OCI-LY3 (cell line): ENCODE measurements around the gene SMIM23.

Source experiments
- H2AFZ ChIP-seq: fragments of 200-600, 300-600 bp; shearing (Covaris generic); 2 replicates; pipeline ENCODE4 v1.6.0; 2014; ENCODE audit warnings: antibody characterized with exemption, low read depth, low read length
- H3K27ac ChIP-seq: fragments of 200-600, 300-600 bp; sonication (generic); 2 replicates; pipeline ENCODE4 v1.5.1; 2014; ENCODE audit warnings: mild to moderate bottlenecking, low read length, moderate library complexity, mixed read lengths
- H3K27me3 ChIP-seq: fragments of 200-600, 300-600 bp; sonication (generic); 2 replicates; pipeline ENCODE4 v1.6.1; 2014; ENCODE audit warnings: low read depth, low read length, mixed read lengths
- H3K36me3 ChIP-seq: fragments of 200-600, 300-600 bp; sonication (generic); replicated peaks from 2 replicates; pipeline ENCODE3; 2014; ENCODE audit warnings: low read depth, low read length, mixed read lengths
- H3K4me1 ChIP-seq: fragments of 300-600, 200-600 bp; sonication (generic); 2 replicates; pipeline ENCODE4 v1.6.1; 2014; ENCODE audit warnings: low read length, mixed read lengths
- H3K4me2 ChIP-seq: fragments of 200-600, 300-600 bp; sonication (generic); 2 replicates; pipeline ENCODE4 v1.6.1; 2014; ENCODE audit warnings: low read length, mixed read lengths
- H3K4me3 ChIP-seq: fragments of 300-600, 200-600 bp; sonication (generic); 2 replicates; pipeline ENCODE4 v1.5.1; 2014; ENCODE audit warnings: antibody characterized with exemption, mild to moderate bottlenecking, low read length, moderate library complexity
- H3K79me2 ChIP-seq: fragments of 300-600, 200-600 bp; shearing (Covaris generic); 2 replicates; pipeline ENCODE4 v1.6.1; 2014; ENCODE audit warnings: mild to moderate bottlenecking, low read length, mixed read lengths
- H3K9ac ChIP-seq: fragments of 300-600, 200-600 bp; shearing (Covaris generic); 2 replicates; pipeline ENCODE4 v1.6.0; 2014; ENCODE audit warnings: mild to moderate bottlenecking, low read length, moderate library complexity
- H3K9me3 ChIP-seq: fragments of 200-600, 300-600 bp; shearing (Covaris generic); 2 replicates; pipeline ENCODE4 v1.6.1; 2014; ENCODE audit warnings: low read length, mixed read lengths; ENCODE audit not compliant: insufficient read depth
- H4K20me1 ChIP-seq: fragments of 200-600, 300-600 bp; sonication (generic); 2 replicates; pipeline ENCODE4 v1.6.1; 2016; ENCODE audit warnings: low read length, mixed read lengths; ENCODE audit not compliant: insufficient read depth
- EZH2phosphoT487 ChIP-seq: fragments of 200-600 bp; shearing (Covaris generic); IDR thresholded peaks from 2 replicates; pipeline ENCODE4 v1.6.1; 2018; ENCODE audit warnings: antibody characterized with exemption, mixed run types, low read depth
- TF ChIP-seq, protein P1 (sequence below): fragments of 200-600, 300-600 bp; sonication (generic); IDR thresholded peaks from 2 replicates; pipeline ENCODE4 v1.5.1; 2014; ENCODE audit warnings: antibody characterized with exemption, low read length, low read depth

The SMIM23 gene

DNA sequence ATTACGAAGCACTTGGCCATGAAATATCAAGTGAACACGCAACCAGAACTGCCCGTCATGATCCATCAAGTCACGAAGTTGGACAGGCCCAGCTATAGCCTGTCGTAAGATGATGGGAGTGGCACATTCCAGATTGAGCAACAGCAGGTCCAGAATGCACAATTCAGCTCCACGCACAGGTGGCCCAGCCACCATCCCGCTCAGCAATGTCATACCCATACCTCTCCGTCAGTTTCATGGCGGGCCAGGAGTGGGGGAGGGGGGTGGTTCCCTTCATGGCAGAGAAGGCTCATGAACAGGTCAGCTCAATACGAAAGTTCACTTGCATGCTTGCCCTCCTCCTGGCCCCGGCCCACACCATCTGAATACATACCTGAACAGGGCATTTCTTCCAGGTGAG is 34.9 kb downstream of the SMIM23 start:
- H3K4me1 ChIP-seq: no peaks in the 10 kb centered on the region
- H3K4me2 ChIP-seq: no peak overlapping the region
- no peaks in the 10 kb centered on the region for H3K36me3 ChIP-seq
- no peak overlapping the region for H3K9ac ChIP-seq
- no peak overlapping the region for H2AFZ ChIP-seq
- no peaks in the 10 kb centered on the region for H3K27me3 ChIP-seq
- TF ChIP-seq, protein P1, sequence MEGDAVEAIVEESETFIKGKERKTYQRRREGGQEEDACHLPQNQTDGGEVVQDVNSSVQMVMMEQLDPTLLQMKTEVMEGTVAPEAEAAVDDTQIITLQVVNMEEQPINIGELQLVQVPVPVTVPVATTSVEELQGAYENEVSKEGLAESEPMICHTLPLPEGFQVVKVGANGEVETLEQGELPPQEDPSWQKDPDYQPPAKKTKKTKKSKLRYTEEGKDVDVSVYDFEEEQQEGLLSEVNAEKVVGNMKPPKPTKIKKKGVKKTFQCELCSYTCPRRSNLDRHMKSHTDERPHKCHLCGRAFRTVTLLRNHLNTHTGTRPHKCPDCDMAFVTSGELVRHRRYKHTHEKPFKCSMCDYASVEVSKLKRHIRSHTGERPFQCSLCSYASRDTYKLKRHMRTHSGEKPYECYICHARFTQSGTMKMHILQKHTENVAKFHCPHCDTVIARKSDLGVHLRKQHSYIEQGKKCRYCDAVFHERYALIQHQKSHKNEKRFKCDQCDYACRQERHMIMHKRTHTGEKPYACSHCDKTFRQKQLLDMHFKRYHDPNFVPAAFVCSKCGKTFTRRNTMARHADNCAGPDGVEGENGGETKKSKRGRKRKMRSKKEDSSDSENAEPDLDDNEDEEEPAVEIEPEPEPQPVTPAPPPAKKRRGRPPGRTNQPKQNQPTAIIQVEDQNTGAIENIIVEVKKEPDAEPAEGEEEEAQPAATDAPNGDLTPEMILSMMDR: no peak
- no peak for TF ChIP-seq EZH2phosphoT487
- H3K9me3 ChIP-seq: no peaks in the 10 kb centered on the region
- no peaks in the 10 kb centered on the region for H3K79me2 ChIP-seq
- no peak overlapping the region for H3K4me3 ChIP-seq
- H3K27ac ChIP-seq: no peak overlapping the region
- H4K20me1 ChIP-seq: no peaks in the 10 kb centered on the region

DNA sequence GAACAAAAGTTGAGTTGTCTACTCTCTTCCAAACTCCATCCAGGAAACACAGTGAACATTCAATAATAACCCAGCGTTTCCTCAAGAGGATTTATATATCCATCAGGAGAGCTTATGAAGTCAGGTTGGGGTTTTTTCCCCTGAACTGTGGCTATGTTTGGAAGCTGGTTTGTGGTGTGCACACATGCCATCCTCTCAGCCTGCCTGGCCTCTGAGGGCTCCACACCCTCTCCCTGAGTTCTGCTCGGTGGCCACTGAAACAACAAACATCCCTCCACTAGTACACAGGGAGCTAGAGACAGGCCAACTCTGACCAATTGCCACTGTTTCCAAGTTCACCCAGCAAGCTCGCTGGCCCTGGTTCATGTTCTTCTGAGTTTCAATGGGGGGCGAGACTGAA is 35.7 kb downstream of the SMIM23 start:
- Histone ChIP-seq H3K4me3 (no peak overlapping the region), H3K79me2 (no peaks in the 10 kb centered on the region), H2AFZ (no peak overlapping the region), H3K4me1 (no peaks in the 10 kb centered on the region), H3K36me3 (no peaks in the 10 kb centered on the region), H3K9ac (no peak overlapping the region), H3K27me3 (no peaks in the 10 kb centered on the region), H4K20me1 (no peaks in the 10 kb centered on the region), H3K4me2 (no peak overlapping the region), H3K27ac (no peak overlapping the region), H3K9me3 (no peaks in the 10 kb centered on the region)
- no peak for TF ChIP-seq EZH2phosphoT487
- TF ChIP-seq, protein P1: no peak

DNA sequence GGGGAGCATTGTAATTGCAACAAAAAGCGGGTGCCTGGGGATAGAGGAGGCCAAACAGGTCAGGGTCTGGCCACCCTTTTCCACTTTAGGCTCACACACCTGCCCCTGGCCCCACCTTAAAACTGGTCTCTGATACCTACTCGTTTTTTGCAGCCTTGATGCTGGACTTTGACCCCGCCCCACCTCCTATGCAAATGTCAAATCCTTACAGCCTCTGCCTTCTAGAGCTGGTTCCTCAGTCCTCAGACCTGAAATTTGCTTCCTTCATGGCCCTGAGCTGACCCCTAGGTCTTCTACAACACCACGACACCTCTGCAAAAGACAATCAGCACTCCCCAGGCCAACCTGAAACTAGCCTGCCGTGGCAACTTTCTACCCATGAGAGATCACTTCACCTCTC is 37.7 kb downstream of the SMIM23 start:
- Histone ChIP-seq H3K4me2 (no peak overlapping the region), H3K79me2 (no peaks in the 10 kb centered on the region), H3K9me3 (no peaks in the 10 kb centered on the region), H3K27ac (no peak overlapping the region), H3K27me3 (no peaks in the 10 kb centered on the region), H4K20me1 (no peaks in the 10 kb centered on the region), H2AFZ (no peak overlapping the region), H3K4me3 (no peak overlapping the region), H3K36me3 (no peaks in the 10 kb centered on the region), H3K4me1 (no peaks in the 10 kb centered on the region), H3K9ac (no peak overlapping the region)
- TF ChIP-seq, protein P1: no peak
- TF ChIP-seq EZH2phosphoT487: no peak

DNA sequence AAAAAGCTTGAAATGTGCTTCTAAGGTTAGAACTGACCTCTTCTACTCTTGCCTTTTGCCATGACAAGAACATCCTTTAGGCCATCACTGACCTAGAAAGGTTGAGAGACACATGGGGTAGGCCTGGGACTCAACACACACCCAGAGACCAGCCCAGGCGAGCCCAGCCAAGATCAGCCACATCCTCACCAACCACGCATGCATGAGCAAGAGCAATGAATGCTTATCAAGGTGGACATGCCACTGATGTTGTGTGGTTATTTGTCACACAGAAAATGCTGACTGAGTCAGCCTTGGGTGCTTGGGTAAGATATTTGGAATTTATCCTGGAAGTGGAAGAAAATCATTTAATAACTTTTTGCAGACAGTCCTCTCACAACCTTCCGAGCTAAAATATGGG is 39.4 kb downstream of the SMIM23 start:
- TF ChIP-seq EZH2phosphoT487: no peak
- TF ChIP-seq, protein P1: no peak
- H3K79me2 ChIP-seq: no peaks in the 10 kb centered on the region
- H4K20me1 ChIP-seq: no peaks in the 10 kb centered on the region

More for the DNA sequence above, 39.4 kb downstream of the SMIM23 start:
- Histone ChIP-seq H3K4me2 (no peak overlapping the region), H3K27ac (no peak overlapping the region), H3K27me3 (no peaks in the 10 kb centered on the region), H3K4me1 (no peaks in the 10 kb centered on the region), H3K9me3 (no peaks in the 10 kb centered on the region), H2AFZ (no peak overlapping the region), H3K36me3 (no peaks in the 10 kb centered on the region), H3K9ac (no peak overlapping the region), H3K4me3 (no peak overlapping the region)
